ENCODE measurements around the gene PTPRM.

DNA sequence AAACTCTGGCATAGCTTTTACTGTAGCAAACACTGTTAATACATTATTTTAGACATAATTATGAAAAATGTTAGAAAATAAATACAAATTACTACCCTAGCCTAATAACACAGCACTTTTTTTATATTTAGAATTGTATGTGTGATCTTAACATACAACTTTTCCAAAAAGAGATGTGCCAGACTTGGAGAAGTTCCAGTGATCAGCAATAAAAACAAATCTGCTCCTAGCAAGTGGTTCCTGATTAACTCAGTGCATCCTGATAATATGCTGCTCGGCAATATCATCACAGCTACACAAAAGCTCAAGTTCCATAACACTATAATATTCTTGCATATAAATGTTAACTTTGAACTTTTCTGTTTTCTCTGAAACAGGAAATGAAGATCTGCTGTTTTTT is 22.4 kb upstream of the PTPRM start:
- TF ChIP-seq, protein P1, sequence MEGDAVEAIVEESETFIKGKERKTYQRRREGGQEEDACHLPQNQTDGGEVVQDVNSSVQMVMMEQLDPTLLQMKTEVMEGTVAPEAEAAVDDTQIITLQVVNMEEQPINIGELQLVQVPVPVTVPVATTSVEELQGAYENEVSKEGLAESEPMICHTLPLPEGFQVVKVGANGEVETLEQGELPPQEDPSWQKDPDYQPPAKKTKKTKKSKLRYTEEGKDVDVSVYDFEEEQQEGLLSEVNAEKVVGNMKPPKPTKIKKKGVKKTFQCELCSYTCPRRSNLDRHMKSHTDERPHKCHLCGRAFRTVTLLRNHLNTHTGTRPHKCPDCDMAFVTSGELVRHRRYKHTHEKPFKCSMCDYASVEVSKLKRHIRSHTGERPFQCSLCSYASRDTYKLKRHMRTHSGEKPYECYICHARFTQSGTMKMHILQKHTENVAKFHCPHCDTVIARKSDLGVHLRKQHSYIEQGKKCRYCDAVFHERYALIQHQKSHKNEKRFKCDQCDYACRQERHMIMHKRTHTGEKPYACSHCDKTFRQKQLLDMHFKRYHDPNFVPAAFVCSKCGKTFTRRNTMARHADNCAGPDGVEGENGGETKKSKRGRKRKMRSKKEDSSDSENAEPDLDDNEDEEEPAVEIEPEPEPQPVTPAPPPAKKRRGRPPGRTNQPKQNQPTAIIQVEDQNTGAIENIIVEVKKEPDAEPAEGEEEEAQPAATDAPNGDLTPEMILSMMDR (conservative IDR thresholded peaks at IDR 0.05; ENCODE audit: low read length): no peak
- TF ChIP-seq EZH2phosphoT487 (IDR thresholded peaks at IDR 0.05; ENCODE audit: borderline replicate concordance): no peak

Measured in Loucy (cell line).